HK-2 (cell line): ENCODE results near the gene ADGRG4.

Experiments
- DNase-seq: peaks from one replicate; pipeline ENCODE4 v3.0.0-alpha.2; 2018; ENCODE audit not compliant: unreplicated experiment

Gene ADGRG4

GRCh38 chrX:136304493-136304892 is 3.7 kb downstream of the ADGRG4 start:
- DNase-seq: no peak

- DNase-seq: no peak
Measured at GRCh38 chrX:136306182-136306581, 5.4 kb downstream of the ADGRG4 start.

- DNase-seq: no peak
Measured at GRCh38 chrX:136307471-136307870, 6.7 kb downstream of the ADGRG4 start.

- DNase-seq: no peak
Measured at GRCh38 chrX:136310411-136310810, 9.6 kb downstream of the ADGRG4 start.

GRCh38 chrX:136318156-136318555 is 17.4 kb downstream of the ADGRG4 start:
- DNase-seq: no peak

GRCh38 chrX:136318895-136319597 is 18.3 kb downstream of the ADGRG4 start:
- DNase-seq: no peak

GRCh38 chrX:136319600-136319999 is 18.8 kb downstream of the ADGRG4 start:
- no peak for DNase-seq

- no peak for DNase-seq
Measured at GRCh38 chrX:136321532-136321931, 20.8 kb downstream of the ADGRG4 start.

- DNase-seq: no peak
Measured at GRCh38 chrX:136322064-136322463, 21.3 kb downstream of the ADGRG4 start.

GRCh38 chrX:136325377-136325776 is 24.6 kb downstream of the ADGRG4 start:
- DNase-seq: no peak

- DNase-seq: no peak
Measured at GRCh38 chrX:136328933-136329332, 28.2 kb downstream of the ADGRG4 start.

- no peak for DNase-seq
Measured at GRCh38 chrX:136336623-136337022, 35.9 kb downstream of the ADGRG4 start.

GRCh38 chrX:136339702-136340101 is 38.9 kb downstream of the ADGRG4 start:
- DNase-seq: no peak

GRCh38 chrX:136344320-136344719 is 43.6 kb downstream of the ADGRG4 start:
- no peak for DNase-seq

GRCh38 chrX:136346506-136346905 is 45.7 kb downstream of the ADGRG4 start:
- no peak for DNase-seq

- DNase-seq: no peak
Measured at GRCh38 chrX:136347706-136348105, 46.9 kb downstream of the ADGRG4 start.

GRCh38 chrX:136353526-136354093 is 52.8 kb downstream of the ADGRG4 start:
- no peak for DNase-seq

- DNase-seq: no peak
Measured at GRCh38 chrX:136354201-136354600, 53.4 kb downstream of the ADGRG4 start.

GRCh38 chrX:136369377-136369776 is 68.6 kb downstream of the ADGRG4 start:
- no peak for DNase-seq

- no peak for DNase-seq
Measured at GRCh38 chrX:136376713-136377112, 76.0 kb downstream of the ADGRG4 start.

GRCh38 chrX:136380010-136380769 is 79.4 kb downstream of the ADGRG4 start:
- DNase-seq: no peak

- no peak for DNase-seq
Measured at GRCh38 chrX:136386173-136386572, 85.4 kb downstream of the ADGRG4 start.

GRCh38 chrX:136386826-136387225 is 86.1 kb downstream of the ADGRG4 start:
- no peak for DNase-seq
